HCT116 (cell line): ENCODE results near the gene OR6K2. TPM values are rescaled to one million over a fixed set of nuclear protein-coding genes. Genes with fewer than 3 reads are reported as not detected.

Experiments used
- ATAC-seq: fragments of 200-7000 bp; cut with Tn5 transposase; 2 replicates; pipeline ENCODE4 v1.9.1; 2020; ENCODE audit warnings: mild to moderate bottlenecking, moderate library complexity
- BruUV-seq: library from RNA; stranded (reverse); fragments of 400-500 nt; replicated peaks from 2 replicates; lab custom pipeline; 2021; lab: Mats Ljungman, UMichigan
- CTCF ChIA-PET: fragments of 300-600 bp; sonication (Branson Sonifier 250); formaldehyde crosslinking; loops from one replicate; lab custom pipeline; 2021; ENCODE audit warnings: antibody characterized with exemption; lab: Charles Lee
- POLR2A ChIA-PET: fragments of 300-600, 350-600 bp; sonication (Branson Sonifier 250); formaldehyde crosslinking; loops from one replicate; lab custom pipeline; 2021; ENCODE audit warnings: antibody characterized with exemption; lab: Charles Lee
- RAD21 ChIA-PET, 2 experiments: fragments of 300-600 bp; sonication (Branson Sonifier 250); formaldehyde crosslinking; loops; one replicate each; lab custom pipeline; 2023; ENCODE audit warnings: low total read pairs in 2 of 2; ENCODE audit not compliant: uncharacterized antibody in 2 of 2, unreplicated experiment in 2 of 2, low non-redundant PET in 1 of 2; lab: Charles Lee
- DNase-seq: peaks from one replicate; pipeline ENCODE4 v3.0.0-alpha.2; 2010; ENCODE audit warnings: low read depth, low spot score
- H2AFZ ChIP-seq: fragments of 200-600 bp; shearing (Covaris generic), sonication (generic); 2 replicates; pipeline ENCODE4 v1.6.1; 2017; ENCODE audit warnings: low read depth, mixed run types, mixed read lengths, antibody characterized with exemption, low read length; ENCODE audit not compliant: poor library complexity, severe bottlenecking
- H3K27ac ChIP-seq: 2 replicates; pipeline ENCODE4 v1.5.1; 2012; ENCODE audit warnings: low read depth, low read length
- H3K27me3 ChIP-seq: fragments of 200-600 bp; sonication (generic); 2 replicates; pipeline ENCODE4 v1.6.1; 2016; ENCODE audit warnings: mixed run types, low read length, mixed read lengths; ENCODE audit not compliant: insufficient read depth
- H3K36me3 ChIP-seq, 2 experiments: fragments of 200-500 bp in 1 of 2; fragments of 200-600 bp in 1 of 2; sonication (Bioruptor generic) in 1 of 2; sonication (generic) in 1 of 2; 2 replicates each; pipeline versions ENCODE4 v1.5.1 to v1.6.1; 2014 to 2016; ENCODE audit warnings: low read length in 2 of 2, inconsistent platforms in 1 of 2, mixed read lengths in 1 of 2, mixed run types in 1 of 2; ENCODE audit not compliant: insufficient read depth in 2 of 2, control insufficient read depth in 1 of 2
- H3K4me1 ChIP-seq, 2 experiments: fragments of 200-600 bp in 1 of 2; sonication (generic) in 1 of 2; 2 replicates each; pipeline versions ENCODE4 v1.5.1 to v1.6.1; 2012 to 2017; ENCODE audit warnings: low read length in 2 of 2, inconsistent platforms in 1 of 2, mild to moderate bottlenecking in 1 of 2, mixed read lengths in 1 of 2, mixed run types in 1 of 2, moderate library complexity in 1 of 2; ENCODE audit not compliant: insufficient read depth in 2 of 2, control insufficient read depth in 1 of 2
- H3K4me2 ChIP-seq: fragments of 200-600 bp; sonication (generic); 2 replicates; pipeline ENCODE4 v1.6.1; 2017; ENCODE audit warnings: mixed run types, low read length, mixed read lengths
- H3K4me3 ChIP-seq, 2 experiments: fragments of 200-600 bp in 1 of 2; sonication (generic) in 1 of 2; replicated peaks in 1 of 2; 2 replicates each; pipeline ENCODE4 v1.5.1; 2011 to 2016; ENCODE audit warnings: low read length in 2 of 2, control low read depth in 1 of 2, low read depth in 1 of 2, mild to moderate bottlenecking in 1 of 2, mixed read lengths in 1 of 2, mixed run types in 1 of 2
- H3K79me2 ChIP-seq: fragments of 200-600 bp; sonication (generic); 2 replicates; pipeline ENCODE4 v1.6.1; 2017; ENCODE audit warnings: mild to moderate bottlenecking, mixed run types, low read length, moderate library complexity, mixed read lengths; ENCODE audit not compliant: insufficient read depth
- H3K9ac ChIP-seq: fragments of 200-600 bp; sonication (generic); 2 replicates; pipeline ENCODE4 v1.6.1; 2016; ENCODE audit warnings: low read length, mixed read lengths
- H3K9me2 ChIP-seq: fragments of 200-600 bp; sonication (generic), shearing (Covaris generic); 2 replicates; pipeline ENCODE4 v1.6.1; 2017; ENCODE audit warnings: mixed run types, mild to moderate bottlenecking, moderate library complexity; ENCODE audit not compliant: insufficient read depth
- H3K9me3 ChIP-seq, 2 experiments: fragments of 200-500 bp in 1 of 2; fragments of 200-600 bp in 1 of 2; sonication (Bioruptor generic) in 1 of 2; sonication (generic) in 1 of 2; 2 replicates each; pipeline ENCODE4 v1.6.1; 2014 to 2017; ENCODE audit warnings: low read length in 2 of 2, mixed read lengths in 2 of 2, inconsistent platforms in 1 of 2, low read depth in 1 of 2, mild to moderate bottlenecking in 1 of 2, mixed run types in 1 of 2, moderate library complexity in 1 of 2; ENCODE audit not compliant: control insufficient read depth in 1 of 2, insufficient read depth in 1 of 2
- H4K20me1 ChIP-seq: fragments of 200-600 bp; sonication (generic), shearing (Covaris generic); 2 replicates; pipeline ENCODE4 v1.6.1; 2017; ENCODE audit warnings: mixed run types, mild to moderate bottlenecking, moderate library complexity; ENCODE audit not compliant: insufficient read depth
- CEBPB ChIP-seq: IDR thresholded peaks from 2 replicates; pipeline ENCODE4 v1.6.1; 2012; ENCODE audit warnings: low read depth
- EGR1 ChIP-seq: IDR thresholded peaks from 2 replicates; pipeline ENCODE4 v1.6.1; 2012; ENCODE audit warnings: low read depth
- ELF1 ChIP-seq: IDR thresholded peaks from 2 replicates; pipeline ENCODE4 v1.6.1; 2012; ENCODE audit warnings: low read depth, borderline replicate concordance
- MAX ChIP-seq: IDR thresholded peaks from 2 replicates; pipeline ENCODE4 v1.6.1; 2012
- POLR2A ChIP-seq: IDR thresholded peaks from 2 replicates; pipeline ENCODE4 v1.7.0; 2011; ENCODE audit warnings: borderline replicate concordance; ENCODE audit not compliant: insufficient read depth, insufficient read length; ENCODE audit errors: extremely low read depth
- RAD21 ChIP-seq: IDR thresholded peaks from 2 replicates; pipeline ENCODE4 v1.6.1; 2012; ENCODE audit warnings: low read depth, mild to moderate bottlenecking
- SIN3A ChIP-seq: IDR thresholded peaks from 2 replicates; pipeline ENCODE4 v1.6.1; 2012; ENCODE audit warnings: low read depth
- SP1 ChIP-seq: IDR thresholded peaks from 2 replicates; pipeline ENCODE4 v1.6.1; 2012; ENCODE audit warnings: low read depth
- SRF ChIP-seq: IDR thresholded peaks from 2 replicates; pipeline ENCODE4 v1.6.1; 2012; ENCODE audit warnings: low read depth
- YY1 ChIP-seq: IDR thresholded peaks from 2 replicates; pipeline ENCODE4 v1.6.1; 2011; ENCODE audit warnings: low read length, low read depth, moderate library complexity, mild to moderate bottlenecking; ENCODE audit not compliant: insufficient replicate concordance; ENCODE audit errors: extremely low read depth
- ZBTB33 ChIP-seq: IDR thresholded peaks from 2 replicates; pipeline ENCODE4 v1.6.1; 2011; ENCODE audit warnings: mild to moderate bottlenecking, low read length, moderate library complexity; ENCODE audit not compliant: insufficient replicate concordance; ENCODE audit errors: extremely low read depth
- intact Hi-C: fragments of 100-400 bp; cut with micrococcal nuclease; formaldehyde crosslinking; loops from 2 replicates; pipeline ENCODE4 v1.10.0; 2022
- total RNA-seq: library from RNA; stranded (reverse); gene quantifications from one replicate; pipeline ENCODE4 v1.2.1, GENCODE V29; 2021; ENCODE audit not compliant: unreplicated experiment

The OR6K2 gene
- total RNA-seq, 1 experiment from 2014 or later: not detected

- H4K20me1 ChIP-seq: no peaks in the 10 kb centered on the region
- H3K9ac ChIP-seq: no peak overlapping the region
- no peaks in the 10 kb centered on the region for H3K27me3 ChIP-seq
- no peaks in the 10 kb centered on the region for H3K36me3 ChIP-seq
- no peaks in the 10 kb centered on the region; a peak in 1 of 4 replicates for H3K9me3 ChIP-seq
- ChIA-PET POLR2A (no interaction called here), RAD21 (no interaction called here), CTCF (no interaction called here)
- H2AFZ ChIP-seq: no peak overlapping the region
- H3K9me2 ChIP-seq: no peaks in the 10 kb centered on the region
- H3K27ac ChIP-seq: no peak overlapping the region
- no peak for ATAC-seq
- BruUV-seq: no TSS peak
- no peaks in the 10 kb centered on the region for H3K4me1 ChIP-seq
- H3K4me3 ChIP-seq: no peak overlapping the region
- TF ChIP-seq YY1 (no peak), RAD21 (no peak), POLR2A (no peak), SIN3A (no peak), ZBTB33 (no peak), ELF1 (no peak), SP1 (no peak), MAX (no peak), EGR1 (no peak), CEBPB (no peak), SRF (no peak)
- intact Hi-C loops: no loop called here
- no peak for DNase-seq
- no peak overlapping the region for H3K4me2 ChIP-seq
- H3K79me2 ChIP-seq: no peaks in the 10 kb centered on the region
These were observed 14.3 kb upstream of the OR6K2 start for GRCh38 chr1:158714754-158715153.
